ENCODE data around the gene VAV3. TPM values are rescaled to one million over a fixed set of nuclear protein-coding genes. Genes with fewer than 3 reads are reported as not detected.

The VAV3 gene
- total RNA-seq, 1 experiment from 2014 or later = 0.57 TPM

- no peak overlapping the region for H3K27ac Mint-ChIP-seq (ENCODE audit: unreplicated experiment)
- H3K36me3 Mint-ChIP-seq (ENCODE audit: insufficient read depth, unreplicated experiment) = no peaks in the 10 kb centered on the region
- no peak overlapping the region for H3K4me3 ChIP-seq (ENCODE audit: low read depth, low read length)
- no peaks in the 10 kb centered on the region for H3K27me3 ChIP-seq (replicated peaks; ENCODE audit: control insufficient read depth, insufficient read depth, low read length)
- no peak for DNase-seq
- TF ChIP-seq CTCF (IDR thresholded peaks at IDR 0.05; ENCODE audit: insufficient read depth in 1 of 2, low read depth in 1 of 2, low read length in 1 of 2, severe bottlenecking in 1 of 2, unreplicated experiment in 1 of 2) = no peak
- no peaks in the 10 kb centered on the region for H3K27me3 Mint-ChIP-seq (ENCODE audit: insufficient read depth, unreplicated experiment)
- H3K36me3 ChIP-seq (ENCODE audit: control insufficient read depth, insufficient read depth, low read length) = no peaks in the 10 kb centered on the region
- no peaks in the 10 kb centered on the region for H3K4me1 Mint-ChIP-seq (ENCODE audit: low read depth, unreplicated experiment)
- ChIA-PET POLR2A (no interaction called here), CTCF (no interaction called here)
- BruUV-seq (replicated peaks) = no TSS peak
- no peaks in the 10 kb centered on the region for H3K9me3 Mint-ChIP-seq (ENCODE audit: unreplicated experiment)
- H3K4me1 ChIP-seq = no peaks in the 10 kb centered on the region
- no peaks in the 10 kb centered on the region for H3K9me3 ChIP-seq
- no peak overlapping the region for H3K4me3 Mint-ChIP-seq (ENCODE audit: unreplicated experiment)
- intact Hi-C loops (cut with micrococcal nuclease; ENCODE audit: unreplicated experiment) = no loop called here
Measured at GRCh38 chr1:107662971-107663370, 302.0 kb downstream of the VAV3 start.

- DNase-seq = no peak
- Histone ChIP-seq H3K27me3 (replicated peaks; ENCODE audit: control insufficient read depth, insufficient read depth, low read length) (no peaks in the 10 kb centered on the region), H3K4me1 (no peaks in the 10 kb centered on the region), H3K9me3 (no peaks in the 10 kb centered on the region), H3K4me3 (ENCODE audit: low read depth, low read length) (no peak overlapping the region), H3K36me3 (ENCODE audit: control insufficient read depth, insufficient read depth, low read length) (no peaks in the 10 kb centered on the region)
- Mint-ChIP-seq H3K36me3 (ENCODE audit: insufficient read depth, unreplicated experiment) (no peaks in the 10 kb centered on the region), H3K27me3 (ENCODE audit: insufficient read depth, unreplicated experiment) (no peaks in the 10 kb centered on the region), H3K4me1 (ENCODE audit: low read depth, unreplicated experiment) (no peaks in the 10 kb centered on the region), H3K4me3 (ENCODE audit: unreplicated experiment) (no peak overlapping the region), H3K27ac (ENCODE audit: unreplicated experiment) (no peak overlapping the region), H3K9me3 (ENCODE audit: unreplicated experiment) (no peaks in the 10 kb centered on the region)
- ChIA-PET POLR2A (no interaction called here), CTCF (no interaction called here)
- intact Hi-C loops (cut with micrococcal nuclease; ENCODE audit: unreplicated experiment) = no loop called here
- TF ChIP-seq CTCF (IDR thresholded peaks at IDR 0.05; ENCODE audit: insufficient read depth in 1 of 2, low read depth in 1 of 2, low read length in 1 of 2, severe bottlenecking in 1 of 2, unreplicated experiment in 1 of 2) = no peak
- BruUV-seq (replicated peaks) = no TSS peak
Measured at GRCh38 chr1:107661158-107661557, 303.8 kb downstream of the VAV3 start.

- CTCF ChIA-PET = no interaction called here
Measured at GRCh38 chr1:107659961-107660360, 305.0 kb downstream of the VAV3 start.

More at GRCh38 chr1:107659961-107660360, 305.0 kb downstream of the VAV3 start:
- DNase-seq = no peak
- Histone ChIP-seq H3K27me3 (replicated peaks; ENCODE audit: control insufficient read depth, insufficient read depth, low read length) (no peaks in the 10 kb centered on the region), H3K36me3 (ENCODE audit: control insufficient read depth, insufficient read depth, low read length) (no peaks in the 10 kb centered on the region), H3K4me1 (no peaks in the 10 kb centered on the region), H3K9me3 (no peaks in the 10 kb centered on the region), H3K4me3 (ENCODE audit: low read depth, low read length) (no peak overlapping the region)
- TF ChIP-seq CTCF (IDR thresholded peaks at IDR 0.05; ENCODE audit: insufficient read depth in 1 of 2, low read depth in 1 of 2, low read length in 1 of 2, severe bottlenecking in 1 of 2, unreplicated experiment in 1 of 2) = no peak
- H3K27ac Mint-ChIP-seq (ENCODE audit: unreplicated experiment) = no peak overlapping the region
- H3K4me3 Mint-ChIP-seq (ENCODE audit: unreplicated experiment) = no peak overlapping the region
- intact Hi-C loops (cut with micrococcal nuclease; ENCODE audit: unreplicated experiment) = no loop called here
- no peaks in the 10 kb centered on the region for H3K4me1 Mint-ChIP-seq (ENCODE audit: low read depth, unreplicated experiment)
- BruUV-seq (replicated peaks) = no TSS peak
- H3K27me3 Mint-ChIP-seq (ENCODE audit: insufficient read depth, unreplicated experiment) = no peaks in the 10 kb centered on the region
- no peaks in the 10 kb centered on the region for H3K36me3 Mint-ChIP-seq (ENCODE audit: insufficient read depth, unreplicated experiment)
- no peaks in the 10 kb centered on the region for H3K9me3 Mint-ChIP-seq (ENCODE audit: unreplicated experiment)
- POLR2A ChIA-PET = no interaction called here

All from Caco-2 (cell line).